PC-9 (cell line): ENCODE results near the gene SDK2. TPM values are rescaled to one million over a fixed set of nuclear protein-coding genes. Genes with fewer than 3 reads are reported as not detected.

Source experiments
- BruUV-seq: library from RNA; stranded (reverse); fragments of 400-500 nt; replicated peaks from 2 replicates; lab custom pipeline; 2021; lab: Mats Ljungman, UMichigan
- CTCF ChIA-PET: fragments of 300-600 bp; sonication (Branson Sonifier 250); formaldehyde crosslinking; loops from one replicate; lab custom pipeline; 2022; ENCODE audit warnings: antibody characterized with exemption; lab: Charles Lee
- POLR2A ChIA-PET: fragments of 300-600 bp; sonication (Branson Sonifier 250); formaldehyde crosslinking; loops from one replicate; lab custom pipeline; 2022; ENCODE audit warnings: antibody characterized with exemption; ENCODE audit not compliant: unreplicated experiment; lab: Charles Lee
- DNase-seq, 2 experiments: peaks; one replicate each; pipeline versions ENCODE4 v3.0.0 to v3.0.0-alpha.2; 2015 to 2022; ENCODE audit warnings: mixed read lengths in 1 of 2
- H2AFZ ChIP-seq: fragments of 200-600 bp; sonication (generic); 2 replicates; pipeline ENCODE4 v1.8.1; 2017; ENCODE audit warnings: antibody characterized with exemption
- H3F3A ChIP-seq: fragments of 200-600 bp; sonication (generic); 2 replicates; pipeline ENCODE4 v1.8.1; 2017; ENCODE audit warnings: antibody characterized with exemption, mild to moderate bottlenecking, low read depth; ENCODE audit not compliant: insufficient read depth
- H3K27ac ChIP-seq: fragments of 200-600 bp; sonication (generic); 2 replicates; pipeline ENCODE4 v1.6.1; 2016; ENCODE audit warnings: mixed run types
- H3K27me3 ChIP-seq: fragments of 200-600 bp; sonication (generic); 2 replicates; pipeline ENCODE4 v1.6.1; 2016; ENCODE audit warnings: low read depth, mixed run types; ENCODE audit not compliant: insufficient read depth
- H3K36me3 ChIP-seq: fragments of 200-600 bp; sonication (generic); 2 replicates; pipeline ENCODE4 v1.6.1; 2016; ENCODE audit warnings: low read depth, mixed run types
- H3K4me1 ChIP-seq: fragments of 200-600 bp; sonication (generic); replicated peaks from 2 replicates; pipeline ENCODE4 v1.6.1; 2016; ENCODE audit warnings: mixed run types; ENCODE audit not compliant: insufficient read depth
- H3K4me2 ChIP-seq: fragments of 200-600 bp; sonication (generic); 2 replicates; pipeline ENCODE4 v1.6.1; 2017; ENCODE audit warnings: mixed run types
- H3K4me3 ChIP-seq: fragments of 200-600 bp; sonication (generic); 2 replicates; pipeline ENCODE4 v1.6.1; 2016; ENCODE audit warnings: mixed run types
- H3K79me2 ChIP-seq: fragments of 200-600 bp; sonication (generic); 2 replicates; pipeline ENCODE4 v1.6.1; 2017; ENCODE audit warnings: low read depth, mixed run types
- H3K9me2 ChIP-seq: fragments of 200-600 bp; sonication (generic); 2 replicates; pipeline ENCODE4 v1.8.1; 2017; ENCODE audit warnings: mild to moderate bottlenecking; ENCODE audit not compliant: insufficient read depth
- H3K9me3 ChIP-seq: fragments of 200-600 bp; sonication (generic); 2 replicates; pipeline ENCODE4 v1.8.1; 2016; ENCODE audit warnings: low read depth; ENCODE audit not compliant: insufficient read depth
- H4K20me1 ChIP-seq: fragments of 200-600 bp; sonication (generic); 2 replicates; pipeline ENCODE4 v1.8.1; 2017; ENCODE audit not compliant: insufficient read depth
- CTCF ChIP-seq: fragments of 200-600 bp; sonication (generic); conservative IDR thresholded peaks from 2 replicates; pipeline ENCODE4 v1.6.1; 2017; ENCODE audit warnings: mixed run types, antibody characterized with exemption, mild to moderate bottlenecking, moderate library complexity
- EZH2 ChIP-seq: fragments of 200-600 bp; sonication (generic); IDR thresholded peaks from 2 replicates; pipeline ENCODE4 v1.8.0; 2017; ENCODE audit warnings: antibody characterized with exemption, low read depth
- intact Hi-C: fragments of 100-400 bp; cut with micrococcal nuclease; formaldehyde crosslinking; loops from one replicate; pipeline ENCODE4 v1.10.0; 2022; ENCODE audit not compliant: unreplicated experiment
- total RNA-seq: library from RNA; stranded (reverse); gene quantifications from 2 replicates; pipeline ENCODE4 v1.2.3, GENCODE V29; 2021

SDK2 gene
- total RNA-seq, 1 experiment from 2014 or later: 0.04 TPM

- H3K79me2 ChIP-seq: no peaks in the 10 kb centered on the region
- no peaks in the 10 kb centered on the region for H3K9me2 ChIP-seq
- no peaks in the 10 kb centered on the region for H3K9me3 ChIP-seq
- peaks cover 66% of the 10 kb centered on the region for H3K27me3 ChIP-seq
- TF ChIP-seq EZH2 (no peak), CTCF (no peak)
- no peaks in the 10 kb centered on the region for H3K36me3 ChIP-seq
- CTCF ChIA-PET: no interaction called here
- H3F3A ChIP-seq: no peaks in the 10 kb centered on the region
- no peaks in the 10 kb centered on the region for H3K4me1 ChIP-seq
- no peak overlapping the region for H3K4me2 ChIP-seq
- H2AFZ ChIP-seq: no peak overlapping the region
- no peak overlapping the region for H3K27ac ChIP-seq
- H3K4me3 ChIP-seq: no peak overlapping the region
- H4K20me1 ChIP-seq: no peaks in the 10 kb centered on the region
- POLR2A ChIA-PET: no interaction called here
- DNase-seq: no peak
- intact Hi-C loops: no loop called here
- BruUV-seq: no TSS peak
Measured at GRCh38 chr17:73640691-73641090, 3.6 kb downstream of the SDK2 start.

GRCh38 chr17:73639932-73640331, 4.3 kb downstream of the SDK2 start:
- Histone ChIP-seq H3K27me3 (peaks cover 74% of the 10 kb centered on the region), H3K4me1 (no peaks in the 10 kb centered on the region), H3K9me2 (no peaks in the 10 kb centered on the region), H3K27ac (no peak overlapping the region), H3K4me3 (no peak overlapping the region), H3F3A (no peaks in the 10 kb centered on the region), H2AFZ (no peak overlapping the region), H3K9me3 (no peaks in the 10 kb centered on the region), H3K4me2 (no peak overlapping the region), H4K20me1 (no peaks in the 10 kb centered on the region), H3K79me2 (no peaks in the 10 kb centered on the region), H3K36me3 (no peaks in the 10 kb centered on the region)
- BruUV-seq: no TSS peak
- TF ChIP-seq CTCF: no peak
- TF ChIP-seq EZH2: no peak
- intact Hi-C loops: no loop called here
- DNase-seq: no peak
- POLR2A ChIA-PET: no interaction called here
- CTCF ChIA-PET: no interaction called here

GRCh38 chr17:73639322-73639721, 4.9 kb downstream of the SDK2 start:
- no peaks in the 10 kb centered on the region for H3K9me2 ChIP-seq
- no peak overlapping the region for H3K4me2 ChIP-seq
- no TSS peak for BruUV-seq
- no peaks in the 10 kb centered on the region for H3K36me3 ChIP-seq
- no peaks in the 10 kb centered on the region for H3F3A ChIP-seq
- H3K79me2 ChIP-seq: no peaks in the 10 kb centered on the region
- TF ChIP-seq CTCF (no peak), EZH2 (no peak)
- H4K20me1 ChIP-seq: no peaks in the 10 kb centered on the region
- no peak overlapping the region for H2AFZ ChIP-seq
- H3K27ac ChIP-seq: no peak overlapping the region
- ChIA-PET POLR2A (no interaction called here), CTCF (no interaction called here)
- H3K27me3 ChIP-seq: peaks cover 80% of the 10 kb centered on the region
- H3K4me3 ChIP-seq: no peak overlapping the region
- no peak for DNase-seq
- intact Hi-C loops: no loop called here
- H3K9me3 ChIP-seq: no peaks in the 10 kb centered on the region
- H3K4me1 ChIP-seq: no peaks in the 10 kb centered on the region
